Epithelial cell of proximal tubule (primary cell): Measurements from ENCODE around the gene TBC1D3B. TPM values are rescaled to one million over a fixed set of nuclear protein-coding genes. Genes with fewer than 3 reads are reported as not detected.
"Not testable (repeated sequence)": the region's sequence is repeated elsewhere in the genome, so short reads cannot be mapped to it uniquely, and the experiment has no call there.

Experiments
- DNase-seq: peaks from one replicate; pipeline ENCODE4 v3.0.0-alpha.2; 2011; ENCODE audit warnings: low read depth
- H3K4me3 ChIP-seq: 2 replicates; pipeline ENCODE4 v1.5.1; 2011; ENCODE audit warnings: low read depth, mild to moderate bottlenecking, low read length
- CTCF ChIP-seq: conservative IDR thresholded peaks from 2 replicates; pipeline ENCODE4 v1.5.1; 2012; ENCODE audit warnings: low read depth, mild to moderate bottlenecking, low read length
- total RNA-seq: library from RNA; depleted of rRNA; stranded (reverse); fragments of >200 nt; gene quantifications from 2 replicates; pipeline ENCODE4 v1.2.3, GENCODE V29; 2015

TBC1D3B gene
- total RNA-seq, 1 donor from 2014 or later: not detected

- peak overlapping the region; percentile 58 for H3K4me3 ChIP-seq
- TF ChIP-seq CTCF: no peak
- DNase-seq: no peak
Measured at GRCh38 chr17:36182176-36183000, 6.0 kb upstream of the TBC1D3B start.

- DNase-seq, H3K4me3 ChIP-seq: not testable (repeated sequence)
Measured at GRCh38 chr17:36181446-36182175, 5.2 kb upstream of the TBC1D3B start.

GRCh38 chr17:36168836-36169235 is 7.6 kb downstream of the TBC1D3B start:
- not testable (repeated sequence) for DNase-seq, H3K4me3 ChIP-seq

GRCh38 chr17:36153895-36154610 is 22.4 kb downstream of the TBC1D3B start:
- no peak for TF ChIP-seq CTCF
- H3K4me3 ChIP-seq: no peak overlapping the region
- DNase-seq: no peak

- peak; percentile 9 for TF ChIP-seq CTCF
- DNase-seq: no peak
- no peak overlapping the region for H3K4me3 ChIP-seq
Measured at GRCh38 chr17:36152639-36153120, 23.8 kb downstream of the TBC1D3B start.

GRCh38 chr17:36151891-36152638 is 24.4 kb downstream of the TBC1D3B start:
- no peak for TF ChIP-seq CTCF
- no peak overlapping the region for H3K4me3 ChIP-seq
- DNase-seq: no peak

GRCh38 chr17:36149296-36149820 is 27.1 kb downstream of the TBC1D3B start:
- H3K4me3 ChIP-seq: no peak overlapping the region
- no peak for TF ChIP-seq CTCF
- no peak for DNase-seq
